HTR-8/SVneo (cell line): ENCODE data around the gene ARF3.

ENCODE experiments used
- DNase-seq: peaks from one replicate; pipeline ENCODE4 v3.0.0; 2011; ENCODE audit warnings: low spot score, mixed read lengths; ENCODE audit not compliant: insufficient read length
- FAIRE-seq: peaks from 2 replicates; lab custom pipeline; 2011; peaks lifted over from hg19 to GRCh38; lab: Jason Lieb, UNC

ARF3 gene

GRCh38 chr12:48968467-48968866 lies 11.2 kb upstream of the ARF3 start:
- DNase-seq: no peak
- no peak for FAIRE-seq

- DNase-seq: no peak
- FAIRE-seq: no peak
Measured at GRCh38 chr12:48967991-48968390, 10.7 kb upstream of the ARF3 start.

DNA sequence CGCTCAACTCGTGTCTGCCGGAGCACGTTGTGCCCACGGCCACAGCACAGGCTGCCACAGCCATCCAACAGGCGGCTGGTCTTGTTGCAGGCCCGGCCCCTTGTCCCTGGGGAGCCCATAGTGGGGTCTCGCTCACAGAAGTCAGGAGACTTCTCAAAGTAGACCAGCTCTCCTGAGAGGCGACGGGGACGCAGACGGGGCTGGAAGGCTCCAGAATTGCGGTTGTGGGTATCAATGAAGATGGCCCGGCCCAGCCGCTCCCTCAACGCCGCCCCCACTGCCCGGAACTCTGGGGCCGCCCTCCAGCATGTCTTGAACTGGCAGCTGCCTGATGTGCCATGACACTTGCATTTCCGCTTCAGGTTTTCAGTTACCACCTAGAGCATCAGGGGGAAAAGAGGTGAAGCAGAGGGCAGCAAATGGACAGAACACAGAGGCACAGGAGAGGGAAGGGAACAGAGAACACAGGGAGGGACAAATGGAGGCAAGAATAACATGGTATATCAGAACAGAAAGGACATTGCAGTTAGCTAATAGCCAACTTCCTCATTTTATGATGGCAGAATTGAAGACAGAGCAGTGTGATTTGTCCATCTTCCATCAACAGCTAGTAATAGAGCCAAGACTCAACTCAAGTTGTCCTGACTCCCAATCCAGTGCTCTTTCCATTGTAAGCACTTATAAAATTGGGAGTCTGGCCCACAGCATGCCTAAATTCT lies 9.0 kb upstream of the ARF3 start:
- no peak for DNase-seq
- no peak for FAIRE-seq

GRCh38 chr12:48965298-48965838 lies 8.1 kb upstream of the ARF3 start:
- DNase-seq: no peak
- FAIRE-seq: no peak

GRCh38 chr12:48961801-48962200 lies 4.5 kb upstream of the ARF3 start:
- FAIRE-seq: no peak
- DNase-seq: no peak

GRCh38 chr12:48961331-48961730 lies 4.0 kb upstream of the ARF3 start:
- DNase-seq (no peak), FAIRE-seq (no peak)

DNA sequence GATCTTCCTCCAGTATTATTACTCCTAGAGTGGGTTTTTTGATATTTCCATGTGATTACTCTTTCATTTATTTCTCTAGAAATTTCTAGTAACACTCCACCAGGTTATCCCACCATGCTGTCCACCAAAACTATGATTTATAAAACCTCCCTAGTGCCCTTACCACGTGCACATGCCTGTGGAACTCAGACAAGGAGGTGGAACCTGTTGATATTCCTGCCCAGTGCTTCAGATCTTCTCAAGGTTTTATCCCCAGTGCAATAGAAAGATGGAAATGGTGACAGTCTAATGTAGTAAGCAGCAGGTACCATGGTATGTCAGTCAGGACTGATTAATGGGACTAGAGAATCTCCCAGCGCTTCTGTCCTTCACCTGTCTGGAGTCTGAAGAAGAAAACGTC lies 3.5 kb upstream of the ARF3 start:
- DNase-seq: no peak
- no peak for FAIRE-seq

DNA sequence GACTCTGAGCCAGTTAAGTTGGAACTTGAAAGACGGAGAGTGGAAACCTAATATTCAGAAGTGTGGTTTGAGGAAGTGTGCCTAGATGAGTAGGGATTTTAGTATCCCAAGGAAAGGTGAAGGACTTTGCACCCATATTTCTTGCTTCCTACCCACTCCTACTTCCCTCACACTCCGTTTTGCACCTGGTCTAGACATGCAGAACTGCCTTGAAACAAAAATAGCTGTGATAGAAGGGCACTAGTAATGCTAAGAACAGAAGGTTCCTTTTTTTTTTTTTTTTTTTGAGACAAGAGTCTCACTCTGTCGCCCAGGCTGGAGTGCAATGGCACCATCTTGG lies 732 bp upstream of the ARF3 start:
- DNase-seq (no peak), FAIRE-seq (no peak)

- FAIRE-seq: no peak
- DNase-seq: peak; percentile 93
Measured at GRCh38 chr12:48956279-48957140, 777 bp downstream of the ARF3 start.

- DNase-seq: no peak
- FAIRE-seq: no peak
Measured at GRCh38 chr12:48954841-48955501, 2.3 kb downstream of the ARF3 start.

DNA sequence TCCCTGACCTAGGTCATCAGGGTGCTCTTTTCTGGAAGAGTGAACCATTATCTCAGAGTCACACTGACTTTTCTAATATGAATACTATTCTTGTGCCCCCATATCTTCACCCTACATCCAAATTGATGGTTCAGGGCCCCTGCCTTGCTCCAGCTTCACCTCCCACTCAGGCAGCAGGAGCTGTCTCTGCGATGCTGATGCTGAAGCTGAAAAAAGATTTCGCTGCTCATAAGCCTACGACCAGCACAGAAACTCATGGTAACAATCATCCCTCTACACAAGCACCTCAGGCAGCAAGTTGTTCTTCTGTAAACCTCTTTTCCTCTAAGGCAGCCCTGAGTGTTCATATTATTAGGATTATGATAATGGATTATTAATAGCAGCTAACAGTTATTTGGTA lies 3.2 kb downstream of the ARF3 start:
- FAIRE-seq (no peak), DNase-seq (no peak)

- no peak for FAIRE-seq
- no peak for DNase-seq
Measured at GRCh38 chr12:48952691-48953090, 4.6 kb downstream of the ARF3 start.

- no peak for FAIRE-seq
- DNase-seq: no peak
Measured at GRCh38 chr12:48947727-48948126, 9.6 kb downstream of the ARF3 start.

- DNase-seq (no peak), FAIRE-seq (no peak)
Measured at GRCh38 chr12:48946943-48947342, 10.3 kb downstream of the ARF3 start.

DNA sequence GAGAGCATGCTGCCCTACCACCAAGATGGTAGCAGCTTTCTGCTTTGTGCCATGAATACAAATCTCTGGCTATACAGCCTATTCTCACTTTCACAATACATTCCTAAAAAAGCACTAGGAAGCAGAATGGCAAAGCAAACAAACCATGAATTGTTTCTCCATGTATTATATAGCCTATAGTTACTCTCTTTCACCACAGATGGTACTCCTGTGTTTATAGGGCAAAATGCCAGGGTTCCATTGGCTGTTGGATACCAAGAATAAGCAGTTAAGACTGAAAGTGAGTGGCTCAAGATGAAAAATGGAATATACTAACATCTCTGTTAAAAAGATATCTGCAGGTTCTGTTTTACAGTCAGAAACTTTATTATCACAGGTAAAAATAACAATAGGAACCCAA lies 11.1 kb downstream of the ARF3 start:
- FAIRE-seq: no peak

DNA sequence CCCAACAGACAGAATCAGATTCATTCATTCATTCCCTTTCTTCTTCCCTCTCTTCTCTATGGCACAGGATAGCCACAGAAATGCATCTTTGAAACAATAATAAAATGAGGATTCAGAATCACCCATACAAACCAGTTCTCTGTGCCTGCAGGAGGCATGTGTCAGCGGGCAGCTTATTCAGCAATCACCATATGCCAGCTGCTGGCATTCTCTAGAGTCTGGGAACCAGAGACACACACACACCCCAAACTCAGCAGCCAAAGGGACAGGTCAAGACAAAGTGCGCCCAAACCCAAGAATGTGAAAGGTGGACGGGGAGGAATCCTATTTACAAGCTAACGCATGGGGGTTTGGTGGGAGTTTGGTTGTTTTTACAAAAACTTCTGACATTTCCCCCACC lies 14.1 kb downstream of the ARF3 start:
- FAIRE-seq: no peak
- DNase-seq: no peak

More for the DNA sequence above, 11.1 kb downstream of the ARF3 start:
- DNase-seq: no peak

GRCh38 chr12:48940181-48940580 lies 17.1 kb downstream of the ARF3 start:
- DNase-seq (no peak), FAIRE-seq (no peak)

- FAIRE-seq: no peak
- DNase-seq: no peak
Measured at GRCh38 chr12:48938805-48939204, 18.5 kb downstream of the ARF3 start.

DNA sequence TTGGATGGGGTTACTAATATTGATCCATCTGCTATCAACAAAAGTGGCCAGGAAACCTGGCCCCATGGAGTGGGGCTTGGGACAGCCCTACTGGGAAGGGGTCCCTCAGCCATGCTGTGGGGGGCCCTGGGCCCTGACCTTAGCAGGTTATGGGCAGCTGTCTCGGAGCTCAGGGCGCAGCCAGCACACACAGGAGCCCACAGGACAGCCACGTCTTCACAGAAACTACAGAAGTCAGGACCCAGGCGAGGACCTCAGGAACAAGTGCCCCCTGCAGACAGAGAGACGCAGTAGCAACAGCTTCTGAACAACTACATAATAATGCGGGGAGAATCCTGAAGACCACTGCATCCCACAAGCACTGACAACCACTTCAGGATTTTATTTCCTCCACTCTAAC lies 20.1 kb downstream of the ARF3 start:
- DNase-seq (no peak), FAIRE-seq (no peak)

DNA sequence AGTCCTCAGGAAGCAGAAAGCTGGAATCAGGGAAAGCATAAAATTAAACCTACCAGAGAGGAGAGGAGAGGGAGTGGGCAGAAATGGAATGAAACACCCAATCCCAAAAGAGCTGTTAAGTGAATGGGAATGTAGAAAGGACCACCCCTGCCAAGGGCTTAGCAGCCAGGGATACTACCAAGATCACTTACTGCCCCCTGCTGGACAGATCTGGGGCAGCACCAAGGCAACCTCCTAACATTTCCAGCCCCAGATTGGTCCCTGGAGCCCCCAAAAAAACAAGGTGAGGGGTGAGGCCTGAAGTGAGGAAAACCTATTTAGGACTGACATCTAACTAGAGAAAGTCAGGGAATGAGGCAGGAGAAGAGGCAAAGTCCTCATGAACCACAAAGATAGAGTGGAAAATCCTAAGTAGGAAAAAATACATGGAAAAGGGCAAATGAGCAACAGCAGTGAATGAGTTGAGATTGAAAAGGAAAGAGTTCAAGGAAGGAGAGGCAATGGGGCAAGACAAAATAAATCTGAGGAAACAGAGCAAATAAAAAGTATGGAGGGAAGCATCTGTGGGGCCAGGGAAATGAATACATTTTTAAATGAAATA lies 20.8 kb downstream of the ARF3 start:
- DNase-seq (peak; percentile 76), FAIRE-seq (peak; percentile 72)

GRCh38 chr12:48934312-48934706 lies 23.0 kb downstream of the ARF3 start:
- FAIRE-seq: no peak

More at GRCh38 chr12:48934312-48934706, 23.0 kb downstream of the ARF3 start:
- no peak for DNase-seq
